ENCODE results near the gene GPR35. TPM values are rescaled to one million over a fixed set of nuclear protein-coding genes. Genes with fewer than 3 reads are reported as not detected.
"Not testable (repeated sequence)": the region's sequence is repeated elsewhere in the genome, so short reads cannot be mapped to it uniquely, and the experiment has no call there.

The GPR35 gene
- polyA plus RNA-seq, 4 donors = 1.1 to 3.0 (median 1.4) TPM

DNA sequence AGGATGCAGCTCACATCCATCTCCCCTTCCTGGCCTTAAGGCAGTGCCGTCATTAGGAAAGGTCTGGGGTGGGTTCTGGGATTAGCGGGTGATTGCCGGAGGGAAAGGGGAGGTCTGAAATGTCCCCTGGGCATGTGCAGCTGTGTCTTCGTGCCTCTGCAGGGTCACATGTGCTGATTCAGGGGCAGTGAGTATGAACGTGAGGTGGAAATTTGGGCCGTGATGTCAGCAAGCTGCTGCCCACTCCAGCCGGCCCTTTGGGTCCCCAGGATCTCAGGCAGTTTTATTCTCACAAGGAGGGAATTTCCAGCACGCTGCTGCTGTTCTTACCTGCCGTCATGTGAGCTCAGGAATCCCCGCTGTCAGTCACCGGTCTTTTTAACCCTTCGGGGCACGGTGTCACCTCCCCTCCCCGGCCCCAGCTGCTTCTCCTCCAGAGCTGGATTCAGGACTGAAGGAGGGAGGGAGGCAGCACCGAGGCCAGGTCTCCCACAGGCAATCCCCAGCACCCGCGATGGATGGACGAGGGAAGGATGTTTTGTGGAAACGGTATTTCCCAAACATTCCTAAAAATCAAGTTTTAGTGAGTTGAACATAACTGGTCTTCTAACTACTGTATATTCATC lies 23.5 kb downstream of the GPR35 start:
- DNase-seq (ENCODE audit: low read depth in 4 of 4, low spot score in 3 of 4) = no peak

- no peak for DNase-seq (ENCODE audit: low read depth in 4 of 4, low spot score in 3 of 4)
Measured at GRCh38 chr2:240649331-240649730, 24.1 kb downstream of the GPR35 start.

GRCh38 chr2:240650254-240650965 lies 25.1 kb downstream of the GPR35 start:
- DNase-seq (ENCODE audit: low read depth in 4 of 4, low spot score in 3 of 4) = no peak

GRCh38 chr2:240651185-240651584 lies 25.9 kb downstream of the GPR35 start:
- no peak for DNase-seq (ENCODE audit: low read depth in 4 of 4, low spot score in 3 of 4)

GRCh38 chr2:240655931-240656886 lies 30.9 kb downstream of the GPR35 start:
- no peak for DNase-seq (ENCODE audit: low read depth in 4 of 4, low spot score in 3 of 4)

DNA sequence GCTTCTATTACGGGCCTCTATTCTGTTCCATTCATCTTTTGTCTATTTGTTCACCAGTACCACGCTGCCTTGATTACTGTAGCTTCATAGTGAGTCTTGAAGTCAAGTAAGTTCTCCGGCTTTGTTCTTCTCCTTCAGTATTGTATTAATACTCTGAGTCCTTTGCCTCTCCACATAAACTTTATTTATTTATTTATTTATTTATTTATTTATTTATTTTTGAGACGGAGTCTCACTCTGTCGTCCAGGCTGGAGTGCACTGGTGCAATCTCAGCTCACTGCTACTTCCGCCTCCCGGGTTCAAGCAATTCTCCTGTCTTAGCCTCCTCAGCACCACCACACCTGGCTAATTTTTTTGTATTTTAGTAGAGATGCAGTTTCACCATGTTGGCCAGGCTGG lies 34.6 kb downstream of the GPR35 start:
- DNase-seq (ENCODE audit: low read depth in 4 of 4, low spot score in 3 of 4) = not testable (repeated sequence)

- no peak for DNase-seq (ENCODE audit: low read depth in 4 of 4, low spot score in 3 of 4)
Measured at GRCh38 chr2:240662681-240663080, 37.4 kb downstream of the GPR35 start.

DNA sequence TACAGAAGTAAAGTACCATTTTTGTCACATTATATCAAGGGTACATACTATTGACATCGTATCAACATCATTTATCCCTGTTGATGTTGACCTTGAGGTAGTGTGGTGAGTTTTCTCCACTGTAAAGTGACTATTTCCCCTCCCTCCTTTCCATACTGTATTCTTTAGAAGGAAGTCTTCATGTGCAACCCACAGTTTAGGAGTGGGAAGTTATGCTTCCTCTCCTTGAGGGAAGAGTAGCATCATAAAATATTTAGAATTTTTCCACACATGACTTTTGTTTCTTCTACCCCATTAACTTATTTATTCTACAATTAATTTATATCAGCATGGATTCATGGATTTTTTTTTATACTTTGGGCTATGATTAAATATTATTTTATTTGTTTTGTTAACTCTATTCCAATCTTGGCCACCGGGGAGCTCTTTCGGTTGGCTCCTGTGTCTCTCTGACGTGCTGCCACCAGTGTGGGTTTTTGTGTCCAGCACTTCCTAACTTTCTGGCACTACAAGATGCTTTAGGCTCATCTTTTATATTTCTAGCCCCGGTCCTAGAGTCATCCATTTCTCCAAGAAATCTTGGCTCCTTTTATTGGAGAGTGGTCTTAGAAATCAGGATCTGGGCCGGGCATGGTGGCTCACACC lies 38.4 kb downstream of the GPR35 start:
- no peak for DNase-seq (ENCODE audit: low read depth in 4 of 4, low spot score in 3 of 4)

GRCh38 chr2:240664622-240665021 lies 39.3 kb downstream of the GPR35 start:
- DNase-seq (ENCODE audit: low read depth in 4 of 4, low spot score in 3 of 4) = no peak

DNA sequence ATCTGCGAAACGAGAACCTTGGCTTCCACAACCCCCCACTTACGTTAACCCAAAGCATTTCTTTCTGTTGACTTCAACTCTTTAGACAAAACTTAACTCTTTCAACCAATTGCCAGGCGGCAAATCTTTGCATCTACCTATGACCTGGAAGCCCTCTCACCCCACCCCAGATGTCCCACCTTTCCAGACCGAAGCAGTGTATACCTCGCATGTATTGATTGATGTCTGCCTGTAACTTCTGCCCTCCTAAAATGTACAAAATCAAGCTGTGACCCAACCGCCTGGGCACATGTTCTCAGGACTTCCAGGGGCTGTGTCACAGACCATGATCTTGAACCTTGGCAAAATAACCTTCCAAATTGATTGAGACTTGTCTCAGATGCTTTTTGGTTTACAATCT lies 45.1 kb downstream of the GPR35 start:
- no peak for DNase-seq (ENCODE audit: low read depth in 4 of 4, low spot score in 3 of 4)

- no peak for DNase-seq (ENCODE audit: low read depth in 4 of 4, low spot score in 3 of 4)
Measured at GRCh38 chr2:240670950-240671349, 45.7 kb downstream of the GPR35 start.

GRCh38 chr2:240672076-240672700 lies 46.9 kb downstream of the GPR35 start:
- no peak for DNase-seq (ENCODE audit: low read depth in 4 of 4, low spot score in 3 of 4)

GRCh38 chr2:240672701-240673190 lies 47.5 kb downstream of the GPR35 start:
- no peak for DNase-seq (ENCODE audit: low read depth in 4 of 4, low spot score in 3 of 4)

GRCh38 chr2:240674461-240675184 lies 49.3 kb downstream of the GPR35 start:
- DNase-seq (ENCODE audit: low read depth in 4 of 4, low spot score in 3 of 4) = not testable (repeated sequence)

- not testable (repeated sequence) for DNase-seq (ENCODE audit: low read depth in 4 of 4, low spot score in 3 of 4)
Measured at GRCh38 chr2:240675345-240675744, 50.1 kb downstream of the GPR35 start.

- not testable (repeated sequence) for DNase-seq (ENCODE audit: low read depth in 4 of 4, low spot score in 3 of 4)
Measured at GRCh38 chr2:240678043-240678442, 52.8 kb downstream of the GPR35 start.

- DNase-seq (ENCODE audit: low read depth in 4 of 4, low spot score in 3 of 4) = not testable (repeated sequence)
Measured at GRCh38 chr2:240678909-240679308, 53.6 kb downstream of the GPR35 start.

DNA sequence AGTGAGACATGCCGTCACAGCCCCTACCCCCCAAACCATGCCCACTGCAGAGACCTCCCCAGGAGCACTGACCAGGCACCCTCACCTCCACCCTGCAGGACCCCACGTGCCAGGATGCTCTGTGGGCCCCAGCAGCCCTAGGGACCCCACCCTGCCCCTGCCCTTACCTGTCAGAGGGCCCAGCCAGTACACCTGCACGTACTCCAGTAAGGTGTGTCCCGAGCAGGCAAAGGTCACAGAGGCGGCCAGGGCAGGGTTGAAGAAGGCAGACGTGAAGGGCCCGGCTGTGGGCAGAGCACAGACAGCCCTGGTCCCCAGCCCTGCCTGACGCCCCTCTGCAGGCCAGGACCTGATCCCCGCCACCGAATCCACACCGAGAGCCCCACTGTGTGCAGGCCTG lies 54.9 kb downstream of the GPR35 start:
- DNase-seq (ENCODE audit: low read depth in 4 of 4, low spot score in 3 of 4) = not testable (repeated sequence)

All from left renal pelvis (tissue), 4 donors.